Measurements from ENCODE around the gene CAVIN1. TPM values are rescaled to one million over a fixed set of nuclear protein-coding genes. Genes with fewer than 3 reads are reported as not detected.

Gene CAVIN1, protein sequence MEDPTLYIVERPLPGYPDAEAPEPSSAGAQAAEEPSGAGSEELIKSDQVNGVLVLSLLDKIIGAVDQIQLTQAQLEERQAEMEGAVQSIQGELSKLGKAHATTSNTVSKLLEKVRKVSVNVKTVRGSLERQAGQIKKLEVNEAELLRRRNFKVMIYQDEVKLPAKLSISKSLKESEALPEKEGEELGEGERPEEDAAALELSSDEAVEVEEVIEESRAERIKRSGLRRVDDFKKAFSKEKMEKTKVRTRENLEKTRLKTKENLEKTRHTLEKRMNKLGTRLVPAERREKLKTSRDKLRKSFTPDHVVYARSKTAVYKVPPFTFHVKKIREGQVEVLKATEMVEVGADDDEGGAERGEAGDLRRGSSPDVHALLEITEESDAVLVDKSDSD
- total RNA-seq, result 1,287 and 1,296 TPM in 2 replicates

DNA sequence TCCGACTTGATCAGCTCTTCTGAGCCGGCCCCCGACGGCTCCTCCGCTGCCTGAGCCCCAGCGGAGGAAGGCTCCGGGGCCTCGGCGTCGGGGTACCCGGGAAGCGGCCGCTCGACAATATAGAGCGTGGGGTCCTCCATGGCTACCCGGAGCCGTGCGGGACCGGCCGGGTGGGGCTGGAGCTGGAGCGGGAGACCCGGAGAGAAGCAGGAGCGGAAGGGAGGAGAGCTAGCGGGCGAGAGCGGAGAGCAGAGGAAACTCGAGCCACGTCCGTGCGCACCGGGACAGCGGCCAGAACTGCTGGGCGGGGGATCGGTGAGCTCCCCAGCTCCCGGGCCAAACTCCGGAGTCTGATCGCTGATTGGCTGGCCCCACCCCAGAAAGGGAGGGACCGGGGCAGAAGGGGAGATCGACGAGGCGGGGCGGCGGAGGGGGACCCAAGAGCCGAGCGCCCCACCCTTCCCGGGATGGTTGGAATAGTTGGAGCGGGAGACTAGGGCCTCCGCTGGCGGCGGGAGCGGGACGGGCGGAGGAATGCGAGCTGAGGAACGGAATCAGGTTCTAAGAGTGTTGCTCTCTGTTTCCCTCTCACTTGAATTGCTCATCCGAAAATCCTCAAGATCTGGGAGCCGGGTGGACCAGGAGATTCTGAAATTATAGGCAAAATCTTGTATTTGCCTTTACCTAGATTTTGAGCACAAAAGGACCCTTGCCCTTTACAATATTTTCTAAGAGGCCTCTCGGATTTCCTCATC is at the start of gene CAVIN1:
TSS of gene CAVIN1 (minus strand) at position 299 of the 755 bp plus-strand sequence. CDS start at position 140, 159 bp downstream.

DNA sequence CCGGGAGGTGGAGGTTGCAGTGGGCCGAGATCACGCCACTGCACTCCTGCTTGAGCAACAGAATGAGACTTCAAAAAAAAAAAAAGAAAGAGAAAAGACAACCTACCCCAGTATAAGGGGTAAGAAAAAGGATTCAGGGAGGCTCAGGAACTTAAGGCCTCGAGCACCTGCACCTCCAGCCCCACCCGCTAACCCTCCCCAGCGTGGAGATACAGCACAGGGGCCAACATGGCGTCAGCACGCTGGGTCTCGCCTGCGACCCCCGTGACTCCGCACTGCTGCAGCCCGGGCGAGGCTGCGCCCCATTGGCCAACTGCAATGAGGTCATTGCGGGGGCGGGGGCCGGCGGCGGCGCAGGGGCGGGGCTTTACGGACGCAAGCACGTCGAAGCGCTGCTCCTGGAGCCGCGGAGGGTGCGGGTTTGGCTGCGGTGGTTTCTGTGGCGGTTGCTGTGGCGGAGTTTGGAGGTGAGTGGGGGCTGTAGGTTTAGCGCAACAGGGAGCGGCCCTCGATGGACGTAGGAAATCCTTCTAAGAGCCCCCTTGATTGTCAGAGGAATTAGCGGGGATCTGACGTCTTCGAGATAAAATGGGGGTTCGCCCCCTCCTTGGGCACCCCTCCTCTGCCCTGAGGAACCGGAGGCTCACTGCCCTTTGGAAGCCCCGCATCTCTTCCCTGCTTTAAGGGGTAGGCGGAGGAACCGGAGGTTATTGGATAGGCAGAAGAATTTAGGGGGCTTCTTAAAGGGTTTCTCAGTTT is 35.6 kb upstream of the CAVIN1 start, which contains the start of gene ATP6V0A1:
TSS of gene ATP6V0A1 (plus strand) at position 382 of the 759 bp plus-strand sequence. CDS start 2,017 bp downstream, outside the sequence.

DNA sequence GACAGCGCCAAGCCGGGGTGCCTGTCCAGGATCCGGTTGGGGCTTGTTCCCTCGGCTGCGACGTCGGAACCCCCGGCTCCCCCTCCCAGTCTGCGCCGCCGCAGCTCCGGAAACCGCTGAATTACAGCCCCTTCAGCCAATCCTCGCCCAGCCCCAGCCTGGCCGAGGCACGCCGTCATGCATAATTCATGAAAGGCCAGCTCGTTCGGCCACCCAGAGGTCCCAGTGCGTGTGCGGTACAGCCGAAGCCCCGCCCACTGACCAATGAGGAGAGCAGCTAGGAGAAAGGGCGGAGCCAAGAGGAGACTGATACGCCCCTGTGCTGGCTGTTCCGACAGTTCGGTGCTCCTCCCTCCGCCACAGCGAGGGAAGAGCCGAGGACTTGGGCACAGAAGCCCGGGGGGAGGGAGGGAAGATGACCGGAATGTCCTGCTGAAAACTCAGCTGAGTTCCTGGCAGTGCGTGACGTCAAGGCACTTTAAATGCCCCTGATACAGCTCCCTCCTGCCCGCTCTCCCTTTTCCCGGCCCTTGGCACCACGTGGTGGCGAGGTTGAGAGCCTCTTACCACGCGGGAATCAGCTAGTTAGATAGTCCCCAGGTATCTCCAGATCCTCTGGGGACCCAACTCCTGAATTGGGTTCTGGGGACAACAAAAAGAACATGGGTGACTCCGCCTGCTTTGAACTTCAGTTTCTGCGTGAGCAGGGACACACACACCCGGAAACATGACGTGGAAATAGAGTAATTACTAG is 34.5 kb downstream of the CAVIN1 start, which contains the start of gene STAT3:
TSS of gene STAT3 (minus strand) at position 62 of the 754 bp plus-strand sequence. CDS start 39,926 bp downstream, outside the sequence.

Small RNA genes lying within 50 kb of the gene (small RNA-seq; reads per million reads assigned to genes)
- not detected for gene RNU7-97P

Other genes with a start within 250 kb of the CAVIN1 start
- under 0.01 TPM in 1 of 2 replicates, not detected in the other for gene KCNH4, start 242.1 kb downstream of the CAVIN1 start, total RNA-seq
- gene HCRT, start 237.8 kb downstream of the CAVIN1 start, total RNA-seq, result not detected in 2 replicates
- gene GHDC, start 228.8 kb downstream of the CAVIN1 start, total RNA-seq, result 12.4 and 15.0 TPM in 2 replicates
- gene STAT5B, start 146.9 kb downstream of the CAVIN1 start, total RNA-seq, result 41.2 and 44.1 TPM in 2 replicates
- gene STAT5A, start 134.8 kb downstream of the CAVIN1 start, total RNA-seq, result 30.4 and 52.6 TPM in 2 replicates
- gene STAT3, start 34.8 kb downstream of the CAVIN1 start, total RNA-seq, result 159 and 175 TPM in 2 replicates
- 31.7 and 32.6 TPM in 2 replicates for gene ATP6V0A1, start 35.6 kb upstream of the CAVIN1 start, total RNA-seq
- gene NAGLU, start 113.0 kb upstream of the CAVIN1 start, total RNA-seq, result 29.7 and 31.0 TPM in 2 replicates
- gene HSD17B1, start 129.7 kb upstream of the CAVIN1 start, total RNA-seq, result 0.10 and 0.65 TPM in 2 replicates
- gene COASY, start 138.9 kb upstream of the CAVIN1 start, total RNA-seq, result 19.6 and 23.8 TPM in 2 replicates
- 37.2 and 37.4 TPM in 2 replicates for gene MLX, start 143.8 kb upstream of the CAVIN1 start, total RNA-seq
- 4.6 and 7.1 TPM in 2 replicates for gene PSMC3IP, start 154.5 kb upstream of the CAVIN1 start, total RNA-seq
- gene RETREG3, start 186.1 kb upstream of the CAVIN1 start, total RNA-seq, result 62.4 and 80.3 TPM in 2 replicates
- gene TUBG1, start 186.4 kb upstream of the CAVIN1 start, total RNA-seq, result 57.5 and 64.1 TPM in 2 replicates
- gene TUBG2, start 236.0 kb upstream of the CAVIN1 start, total RNA-seq, result 6.1 and 9.5 TPM in 2 replicates